ENCODE measurements around the gene GEMIN7. TPM values are rescaled to one million over a fixed set of nuclear protein-coding genes. Genes with fewer than 3 reads are reported as not detected.

The GEMIN7 gene
- total RNA-seq, 1 experiment from 2014 or later: 29.6 TPM

DNA sequence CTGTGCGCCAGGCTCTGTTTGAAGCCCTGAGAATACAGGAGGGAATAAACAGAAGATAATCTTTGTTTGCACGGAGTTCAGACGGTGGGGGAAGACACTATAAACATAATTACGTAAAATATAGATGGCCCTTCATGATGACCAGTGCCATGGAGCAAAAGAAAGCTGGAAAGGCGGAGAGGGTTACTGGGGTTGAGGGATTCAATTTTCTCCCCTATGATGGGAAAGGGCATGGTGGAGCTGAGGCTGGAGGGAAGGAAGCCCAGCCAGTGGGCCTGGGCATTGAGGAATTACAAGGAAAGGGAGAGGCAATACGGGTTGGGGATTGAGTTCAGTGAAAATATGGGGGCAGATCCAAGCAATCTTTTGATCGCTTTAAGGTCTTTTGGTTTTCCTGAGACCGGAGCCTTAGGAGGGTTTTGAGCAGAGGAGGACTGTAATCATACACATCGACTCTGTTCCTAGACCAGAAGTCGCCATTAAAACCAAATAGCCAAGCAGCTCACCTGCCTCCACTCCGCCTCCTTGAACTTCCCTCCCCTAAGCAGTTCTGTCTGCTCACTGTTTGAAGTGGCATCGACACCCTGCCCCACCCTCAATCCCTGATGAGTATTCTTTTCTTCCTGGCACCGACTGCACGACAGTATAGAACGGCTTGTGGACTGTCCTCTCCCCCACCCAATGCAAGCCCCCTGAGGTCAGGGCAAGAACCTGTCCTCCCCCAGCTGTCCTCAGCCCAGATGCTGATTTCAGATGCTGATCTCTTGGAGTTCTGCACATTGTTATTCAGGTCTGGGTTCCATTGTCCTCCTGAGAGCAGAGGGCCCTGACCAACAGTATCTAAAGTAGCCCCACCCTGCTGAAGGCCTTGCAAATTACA, 2.0 kb upstream of the GEMIN7 start:
- no peak overlapping the region for H3K27ac ChIP-seq
- TF ChIP-seq EZH2 (IDR thresholded peaks at IDR 0.05; ENCODE audit: low read depth): no peak
- TF ChIP-seq, protein P1, sequence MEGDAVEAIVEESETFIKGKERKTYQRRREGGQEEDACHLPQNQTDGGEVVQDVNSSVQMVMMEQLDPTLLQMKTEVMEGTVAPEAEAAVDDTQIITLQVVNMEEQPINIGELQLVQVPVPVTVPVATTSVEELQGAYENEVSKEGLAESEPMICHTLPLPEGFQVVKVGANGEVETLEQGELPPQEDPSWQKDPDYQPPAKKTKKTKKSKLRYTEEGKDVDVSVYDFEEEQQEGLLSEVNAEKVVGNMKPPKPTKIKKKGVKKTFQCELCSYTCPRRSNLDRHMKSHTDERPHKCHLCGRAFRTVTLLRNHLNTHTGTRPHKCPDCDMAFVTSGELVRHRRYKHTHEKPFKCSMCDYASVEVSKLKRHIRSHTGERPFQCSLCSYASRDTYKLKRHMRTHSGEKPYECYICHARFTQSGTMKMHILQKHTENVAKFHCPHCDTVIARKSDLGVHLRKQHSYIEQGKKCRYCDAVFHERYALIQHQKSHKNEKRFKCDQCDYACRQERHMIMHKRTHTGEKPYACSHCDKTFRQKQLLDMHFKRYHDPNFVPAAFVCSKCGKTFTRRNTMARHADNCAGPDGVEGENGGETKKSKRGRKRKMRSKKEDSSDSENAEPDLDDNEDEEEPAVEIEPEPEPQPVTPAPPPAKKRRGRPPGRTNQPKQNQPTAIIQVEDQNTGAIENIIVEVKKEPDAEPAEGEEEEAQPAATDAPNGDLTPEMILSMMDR (conservative IDR thresholded peaks at IDR 0.05): no peak

DNA sequence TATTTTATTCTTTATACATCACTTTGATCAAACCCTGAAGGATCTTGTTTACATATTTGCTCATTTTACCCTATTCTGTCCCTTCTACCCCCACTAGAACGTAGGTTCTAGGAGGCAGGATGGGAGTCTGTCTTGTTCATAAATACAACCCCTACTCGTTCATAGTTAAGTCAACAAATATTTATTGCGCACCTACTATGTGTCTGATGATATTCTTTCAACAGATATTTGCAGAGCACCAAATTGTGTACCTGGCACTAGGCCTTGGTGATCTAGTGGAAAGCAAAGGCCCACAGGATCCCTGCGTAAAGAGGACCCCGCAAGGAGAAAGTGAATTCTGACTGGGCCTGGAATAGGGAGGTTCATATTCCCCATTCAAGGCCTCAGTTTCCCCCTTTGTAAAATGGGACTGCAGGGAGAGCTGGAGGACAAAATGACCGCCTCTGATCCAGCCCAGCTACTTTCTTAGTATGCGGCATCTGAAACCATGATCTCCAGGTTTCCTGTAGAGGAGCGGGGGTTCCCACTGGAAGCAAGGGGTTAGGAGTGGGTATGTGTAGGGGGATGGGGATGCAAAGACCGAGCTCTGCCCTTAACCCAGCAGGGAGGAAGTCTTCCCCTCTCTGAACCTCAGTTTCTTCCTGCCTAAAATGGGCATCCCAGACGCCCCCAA, 534 bp upstream of the GEMIN7 start:
- Histone ChIP-seq H2AFZ (peak overlapping the region; percentile 94), H3K9me2 (ENCODE audit: insufficient read depth) (no peaks in the 10 kb centered on the region), H3K79me2 (ENCODE audit: low read depth) (peaks cover 44% of the 10 kb centered on the region), H3K27me3 (ENCODE audit: insufficient read depth, low read depth) (no peaks in the 10 kb centered on the region), H3K4me1 (replicated peaks; ENCODE audit: insufficient read depth) (peaks cover 32% of the 10 kb centered on the region), H3F3A (ENCODE audit: insufficient read depth, low read depth) (peaks cover 32% of the 10 kb centered on the region), H4K20me1 (ENCODE audit: insufficient read depth) (peaks cover 20% of the 10 kb centered on the region), H3K4me3 (peak overlapping the region; percentile 83), H3K4me2 (peak overlapping the region; percentile 96), H3K36me3 (ENCODE audit: low read depth) (no peaks in the 10 kb centered on the region; the same call in 1 of the 2 replicates), H3K9me3 (ENCODE audit: insufficient read depth, low read depth) (no peaks in the 10 kb centered on the region), H3K27ac (peak overlapping the region; percentile 48; the same call in 1 of the 2 replicates)
- no TSS peak for BruUV-seq (replicated peaks)
- ChIA-PET POLR2A (ENCODE audit: unreplicated experiment) (interaction anchor here (0.7 kb wide), 1 partner anchor 176 kb away, joined by 3 read pairs; no protein-coding TSS in a partner anchor), CTCF (no interaction called here)
- DNase-seq: no peak
- TF ChIP-seq EZH2 (IDR thresholded peaks at IDR 0.05; ENCODE audit: low read depth): no peak
- intact Hi-C loops (cut with micrococcal nuclease; ENCODE audit: unreplicated experiment): loop anchor here (2.0 to 5.0 kb wide), 4 partner anchors 14 to 259 kb away; partner anchors contain the start of gene PPP1R37

More for the DNA sequence above, 2.0 kb upstream of the GEMIN7 start:
- Histone ChIP-seq H3K4me1 (replicated peaks; ENCODE audit: insufficient read depth) (peaks cover 32% of the 10 kb centered on the region), H3K4me2 (peak overlapping the region; percentile 81), H3K79me2 (ENCODE audit: low read depth) (peaks cover 30% of the 10 kb centered on the region), H3K9me2 (ENCODE audit: insufficient read depth) (no peaks in the 10 kb centered on the region), H3K27me3 (ENCODE audit: insufficient read depth, low read depth) (no peaks in the 10 kb centered on the region), H3K4me3 (peak overlapping the region; percentile 66; the same call in 1 of the 2 replicates), H3F3A (ENCODE audit: insufficient read depth, low read depth) (peaks cover 38% of the 10 kb centered on the region), H3K9me3 (ENCODE audit: insufficient read depth, low read depth) (no peaks in the 10 kb centered on the region), H3K36me3 (ENCODE audit: low read depth) (no peaks in the 10 kb centered on the region), H4K20me1 (ENCODE audit: insufficient read depth) (peaks cover 10% of the 10 kb centered on the region), H2AFZ (peak overlapping the region; percentile 78)
- no TSS peak for BruUV-seq (replicated peaks)
- ChIA-PET CTCF (no interaction called here), POLR2A (ENCODE audit: unreplicated experiment) (no interaction called here)
- no peak for DNase-seq
- intact Hi-C loops (cut with micrococcal nuclease; ENCODE audit: unreplicated experiment): loop anchor here (5.0 kb wide), 2 partner anchors 45 to 260 kb away; no protein-coding TSS in a partner anchor

DNA sequence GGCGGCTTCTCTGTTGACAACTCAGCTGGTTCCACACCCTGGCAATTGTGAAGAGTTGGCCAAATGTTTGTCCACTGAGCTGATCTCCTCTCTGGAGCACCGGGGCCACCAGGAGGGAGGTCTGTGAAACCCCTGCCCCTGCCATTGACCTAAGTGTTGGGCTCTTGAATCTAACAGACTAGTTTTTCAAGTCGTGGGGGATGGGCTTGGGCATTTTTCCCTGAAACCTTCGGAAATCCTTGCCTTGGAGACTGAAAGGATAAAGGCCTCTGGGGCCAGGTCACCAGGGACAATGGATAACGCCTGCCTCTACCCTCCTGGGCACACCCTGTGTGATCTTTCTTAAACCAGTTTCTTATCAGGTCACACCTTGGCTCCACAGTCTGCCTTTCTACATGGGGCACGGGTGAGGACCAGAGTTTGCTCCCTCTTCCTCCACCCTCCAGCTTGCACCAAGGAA, 881 bp downstream of the GEMIN7 start:
- H3K79me2 ChIP-seq (ENCODE audit: low read depth): peaks cover 45% of the 10 kb centered on the region
- no peaks in the 10 kb centered on the region for H3K9me2 ChIP-seq (ENCODE audit: insufficient read depth)
- peaks cover 21% of the 10 kb centered on the region for H3F3A ChIP-seq (ENCODE audit: insufficient read depth, low read depth)
- no peaks in the 10 kb centered on the region for H3K27me3 ChIP-seq (ENCODE audit: insufficient read depth, low read depth)
- H3K36me3 ChIP-seq (ENCODE audit: low read depth): no peaks in the 10 kb centered on the region; the same call in 1 of the 2 replicates
- no peaks in the 10 kb centered on the region for H3K9me3 ChIP-seq (ENCODE audit: insufficient read depth, low read depth)
- POLR2A ChIA-PET (ENCODE audit: unreplicated experiment): no interaction called here
- H3K4me3 ChIP-seq: peak overlapping the region; percentile 83
- BruUV-seq (replicated peaks): no TSS peak
- H3K27ac ChIP-seq: peak overlapping the region; percentile 48
- H3K4me1 ChIP-seq (replicated peaks; ENCODE audit: insufficient read depth): peaks cover 30% of the 10 kb centered on the region
- peaks cover 20% of the 10 kb centered on the region for H4K20me1 ChIP-seq (ENCODE audit: insufficient read depth)
- CTCF ChIA-PET: interaction anchor here (0.6 to 0.7 kb wide), 2 partner anchors 44 to 91 kb away, joined by 3 read pairs; no protein-coding TSS in a partner anchor
- intact Hi-C loops (cut with micrococcal nuclease; ENCODE audit: unreplicated experiment): loop anchor here (2.0 to 5.0 kb wide), 4 partner anchors 13 to 257 kb away; partner anchors contain the start of gene PPP1R37
- TF ChIP-seq, protein P1 (conservative IDR thresholded peaks at IDR 0.05): no peak
- no peak for TF ChIP-seq EZH2 (IDR thresholded peaks at IDR 0.05; ENCODE audit: low read depth)
- no peak for DNase-seq
- peak overlapping the region; percentile 96 for H3K4me2 ChIP-seq
- H2AFZ ChIP-seq: peak overlapping the region; percentile 94; the same call in 1 of the 2 replicates
